LNCAP (cell line): ENCODE measurements around the gene EXOSC7.

Experiments
- TF ChIP-seq, protein P1 (sequence below): fragments of 450-650 bp; IDR thresholded peaks from 2 replicates; pipeline ENCODE4 v1.5.1; 2017; ENCODE audit warnings: mild to moderate bottlenecking

EXOSC7 gene

DNA sequence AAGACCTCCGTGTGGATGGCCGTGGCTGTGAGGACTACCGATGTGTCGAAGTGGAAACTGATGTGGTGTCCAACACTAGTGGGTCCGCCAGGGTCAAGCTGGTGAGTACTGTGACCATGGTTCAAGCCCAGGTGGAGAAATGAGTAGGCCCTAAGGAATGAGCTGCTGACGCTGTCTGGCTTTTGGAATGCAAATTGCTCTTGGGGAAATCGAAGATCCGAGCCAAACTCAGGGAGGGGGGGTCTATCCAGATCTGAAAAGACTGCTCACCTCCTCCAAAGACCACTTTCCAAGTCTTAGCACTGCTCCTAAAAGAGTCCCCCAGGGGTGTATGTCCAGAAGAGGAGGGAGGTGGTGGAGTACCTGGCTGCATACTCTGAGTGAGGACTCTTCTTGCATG is 13.1 kb downstream of the EXOSC7 start:
- TF ChIP-seq, protein P1, sequence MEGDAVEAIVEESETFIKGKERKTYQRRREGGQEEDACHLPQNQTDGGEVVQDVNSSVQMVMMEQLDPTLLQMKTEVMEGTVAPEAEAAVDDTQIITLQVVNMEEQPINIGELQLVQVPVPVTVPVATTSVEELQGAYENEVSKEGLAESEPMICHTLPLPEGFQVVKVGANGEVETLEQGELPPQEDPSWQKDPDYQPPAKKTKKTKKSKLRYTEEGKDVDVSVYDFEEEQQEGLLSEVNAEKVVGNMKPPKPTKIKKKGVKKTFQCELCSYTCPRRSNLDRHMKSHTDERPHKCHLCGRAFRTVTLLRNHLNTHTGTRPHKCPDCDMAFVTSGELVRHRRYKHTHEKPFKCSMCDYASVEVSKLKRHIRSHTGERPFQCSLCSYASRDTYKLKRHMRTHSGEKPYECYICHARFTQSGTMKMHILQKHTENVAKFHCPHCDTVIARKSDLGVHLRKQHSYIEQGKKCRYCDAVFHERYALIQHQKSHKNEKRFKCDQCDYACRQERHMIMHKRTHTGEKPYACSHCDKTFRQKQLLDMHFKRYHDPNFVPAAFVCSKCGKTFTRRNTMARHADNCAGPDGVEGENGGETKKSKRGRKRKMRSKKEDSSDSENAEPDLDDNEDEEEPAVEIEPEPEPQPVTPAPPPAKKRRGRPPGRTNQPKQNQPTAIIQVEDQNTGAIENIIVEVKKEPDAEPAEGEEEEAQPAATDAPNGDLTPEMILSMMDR = no peak

DNA sequence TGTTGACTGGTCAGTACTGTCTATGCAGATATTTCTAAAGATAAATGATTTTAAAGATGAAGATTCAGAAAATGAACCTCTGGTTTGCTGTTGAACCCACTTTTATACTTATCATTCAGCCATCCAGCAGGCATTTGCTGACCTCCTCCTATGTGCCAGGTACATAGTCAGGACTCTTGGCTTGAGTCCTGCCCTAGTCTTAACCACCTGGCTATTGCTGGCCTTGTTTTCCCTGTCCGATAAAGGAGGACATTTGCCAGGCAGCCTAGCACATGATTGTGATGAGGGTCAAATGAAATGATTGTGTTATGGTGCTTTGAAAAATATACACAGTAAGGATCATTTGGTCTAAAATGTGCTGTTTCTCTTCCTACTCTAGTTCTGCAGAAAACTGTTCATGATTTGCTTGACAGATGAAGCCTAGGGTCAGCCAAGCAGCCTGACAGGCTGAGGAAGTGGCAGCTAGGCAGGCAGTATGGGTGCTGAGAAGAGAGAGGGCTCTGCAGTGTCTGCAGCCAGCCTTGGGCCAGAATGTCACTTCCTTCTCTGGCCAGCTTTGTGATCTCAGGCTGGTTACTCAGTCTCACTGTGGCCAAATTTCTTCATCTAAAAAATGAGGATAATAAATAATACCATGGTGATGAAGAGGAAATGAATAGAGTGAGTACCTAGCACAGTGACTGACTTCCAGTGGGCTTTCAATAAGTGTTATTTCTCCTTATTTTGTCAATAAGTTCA is 13.8 kb downstream of the EXOSC7 start:
- TF ChIP-seq, protein P1 = no peak

DNA sequence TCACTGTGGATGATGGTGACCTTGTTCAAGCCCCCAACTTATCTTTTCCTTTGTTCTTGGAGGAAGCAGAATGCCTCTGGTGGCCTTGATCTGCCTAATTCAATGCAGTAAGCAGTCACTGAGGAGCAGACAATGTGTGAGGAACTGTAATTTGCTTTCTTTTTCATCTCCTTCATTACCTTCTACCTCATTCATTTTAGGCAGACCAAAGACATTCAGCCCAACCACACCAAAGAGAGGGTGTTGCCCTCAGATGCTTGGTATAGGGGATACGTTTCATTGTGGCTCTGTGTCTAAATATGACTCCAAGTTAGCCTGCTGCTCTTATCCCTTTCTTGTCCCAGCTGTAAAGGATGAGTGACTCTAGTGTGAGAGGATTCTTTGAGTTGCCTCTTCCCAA is 15.3 kb downstream of the EXOSC7 start:
- TF ChIP-seq, protein P1 = no peak

DNA sequence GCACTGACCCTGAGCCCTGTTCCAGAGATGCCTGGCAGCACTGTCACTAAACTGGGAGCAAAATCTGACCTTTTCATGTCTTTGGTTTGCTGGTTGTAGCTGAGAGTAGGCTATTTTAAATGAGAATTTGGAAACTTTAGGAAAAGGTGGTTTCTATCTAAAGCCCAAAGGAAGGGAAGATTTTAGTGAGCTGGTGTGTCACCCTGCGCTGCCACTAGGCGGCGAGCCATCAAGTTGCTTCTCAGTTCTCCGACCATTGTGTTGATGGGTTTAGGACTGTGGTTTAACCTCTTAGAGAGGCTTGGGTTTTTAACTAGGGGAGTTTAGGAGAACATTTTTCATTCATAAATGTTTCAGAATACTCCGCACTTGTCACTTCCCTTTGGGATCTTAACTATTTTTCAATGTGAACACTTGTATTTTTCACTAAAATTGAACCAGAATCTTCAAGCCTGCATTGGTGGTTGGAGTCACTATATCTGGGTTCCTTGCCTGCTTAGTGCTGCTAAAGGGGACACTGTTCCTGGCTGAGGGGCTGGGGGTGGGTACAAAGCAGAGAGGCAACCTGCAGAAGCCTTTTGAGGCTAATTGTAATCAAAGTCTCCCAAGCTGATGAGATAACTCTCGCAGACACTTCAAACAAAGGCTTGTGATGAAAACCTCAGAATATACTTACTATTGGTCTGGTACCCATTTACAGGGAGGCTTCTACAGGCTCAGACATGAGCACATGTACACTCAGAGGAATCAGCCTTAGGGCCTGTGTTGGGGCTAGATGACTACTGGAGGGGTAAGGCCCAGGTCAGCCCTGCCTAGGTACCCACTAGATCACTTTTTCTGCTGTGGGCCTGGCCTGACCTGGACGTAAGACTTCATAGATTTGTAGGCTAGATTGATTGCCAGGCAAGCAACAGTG is 16.8 kb downstream of the EXOSC7 start:
- TF ChIP-seq, protein P1 = peak; percentile 64

DNA sequence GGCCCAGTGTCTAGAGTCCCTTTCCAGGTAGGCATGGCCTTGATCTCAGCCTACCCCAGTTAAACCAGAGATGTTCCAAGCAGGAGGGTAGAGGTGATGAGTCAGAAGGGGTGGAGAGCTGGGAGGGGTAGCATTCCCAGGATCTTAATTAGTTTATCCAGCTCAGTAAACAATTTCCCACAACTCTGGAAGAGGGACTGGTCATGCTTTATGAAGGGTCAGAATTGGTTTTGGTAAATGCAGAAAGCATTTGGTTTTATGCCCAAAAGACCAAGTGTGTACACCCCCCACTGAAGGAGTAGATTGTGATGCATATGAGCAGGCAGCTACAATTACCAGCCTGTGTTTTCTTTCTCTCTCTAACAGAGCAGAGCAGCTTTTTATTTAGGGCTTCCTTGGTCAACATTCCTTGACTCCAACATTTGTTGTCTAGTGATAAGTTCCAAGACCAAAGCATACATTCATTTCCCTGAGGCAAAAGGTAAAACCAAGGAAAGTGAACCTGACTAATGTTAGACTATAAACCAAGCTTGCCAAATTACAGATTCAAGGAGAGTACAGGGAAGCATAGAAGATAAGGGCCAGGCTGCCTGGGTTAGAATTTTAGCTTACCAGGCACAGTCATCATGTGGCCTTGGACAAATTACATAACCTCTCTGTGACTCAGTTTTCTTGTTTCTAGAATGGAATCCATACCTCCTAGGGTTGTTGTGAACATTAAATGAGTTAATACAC is 17.6 kb downstream of the EXOSC7 start:
- TF ChIP-seq, protein P1 = no peak

DNA sequence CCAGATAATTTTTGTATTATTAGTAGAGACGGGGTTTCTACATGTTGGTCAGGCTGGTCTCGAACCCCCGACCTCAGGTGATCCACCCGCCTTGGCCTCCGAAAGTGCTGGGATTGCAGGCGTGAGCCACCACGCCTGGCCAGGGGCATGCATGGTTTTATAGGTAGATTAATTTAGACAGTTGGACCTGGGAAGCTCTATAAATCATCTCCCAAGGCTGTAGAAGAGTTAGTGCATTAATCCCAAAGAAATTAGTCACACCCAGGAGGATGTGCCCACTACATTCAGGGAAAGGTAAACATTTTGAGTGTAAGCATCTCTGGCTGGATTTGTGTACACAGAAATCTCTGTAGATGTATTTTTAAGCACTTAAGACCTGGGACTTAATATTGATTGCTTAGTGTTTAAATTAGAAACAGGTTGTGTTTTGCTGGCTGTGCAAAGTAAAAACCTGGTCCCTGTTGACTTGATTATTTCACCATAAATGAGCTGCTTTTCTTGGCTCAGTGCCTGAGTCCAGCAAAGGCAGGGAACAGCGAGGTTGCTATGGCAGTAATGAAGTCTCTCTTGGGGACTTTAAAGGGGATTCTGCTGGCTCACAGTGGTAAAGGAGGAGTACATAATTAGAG is 19.2 kb downstream of the EXOSC7 start:
- TF ChIP-seq, protein P1 = no peak

DNA sequence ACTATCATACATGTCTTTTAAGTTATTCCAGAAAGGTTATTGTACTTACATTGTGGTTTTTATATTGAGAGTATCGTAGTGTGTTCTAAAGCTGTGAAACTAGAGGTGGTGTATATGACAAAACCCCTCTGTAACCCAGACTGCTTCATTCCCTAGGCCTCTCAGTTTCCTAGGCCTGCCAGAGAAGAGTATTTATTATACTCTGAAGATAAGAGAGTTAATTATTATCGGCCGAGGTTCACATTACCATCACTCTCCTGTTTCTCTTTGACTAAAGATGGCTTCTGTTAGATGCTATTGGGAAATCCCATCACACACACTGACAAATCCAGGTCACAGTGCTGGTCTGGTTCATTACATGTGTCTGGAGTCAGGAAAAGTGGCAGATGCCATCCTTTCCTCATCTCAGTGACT is 20.5 kb downstream of the EXOSC7 start:
- TF ChIP-seq, protein P1 = no peak
